Epithelial cell of esophagus (primary cell): ENCODE results near the gene GALNT14.

Experiments used
- DNase-seq: peaks from one replicate; pipeline ENCODE4 v3.0.0; 2010; ENCODE audit warnings: low read depth
- H3K4me3 ChIP-seq: 2 replicates; pipeline ENCODE4 v1.5.1; 2011; ENCODE audit warnings: mild to moderate bottlenecking, low read length, control low read depth
- CTCF ChIP-seq: IDR thresholded peaks from 2 replicates; pipeline ENCODE4 v1.5.1; 2011; ENCODE audit warnings: low read depth, mild to moderate bottlenecking, low read length, control low read depth, inconsistent platforms; ENCODE audit not compliant: insufficient read depth; ENCODE audit errors: missing control alignments

Gene GALNT14

GRCh38 chr2:30903326-30903725, 234.9 kb downstream of the GALNT14 start:
- DNase-seq = no peak
- H3K4me3 ChIP-seq = no peak overlapping the region
- no peak for TF ChIP-seq CTCF

- no peak overlapping the region for H3K4me3 ChIP-seq
- no peak for TF ChIP-seq CTCF
- no peak for DNase-seq
These were observed 237.9 kb downstream of the GALNT14 start for GRCh38 chr2:30900381-30900780.

GRCh38 chr2:30899516-30900054, 238.7 kb downstream of the GALNT14 start:
- no peak for TF ChIP-seq CTCF
- H3K4me3 ChIP-seq = no peak overlapping the region
- DNase-seq = no peak

GRCh38 chr2:30897539-30897938, 240.7 kb downstream of the GALNT14 start:
- no peak for DNase-seq
- TF ChIP-seq CTCF = no peak

GRCh38 chr2:30894498-30895119, 243.6 kb downstream of the GALNT14 start:
- no peak overlapping the region for H3K4me3 ChIP-seq
- no peak for DNase-seq
- no peak for TF ChIP-seq CTCF

More at GRCh38 chr2:30897539-30897938, 240.7 kb downstream of the GALNT14 start:
- no peak overlapping the region for H3K4me3 ChIP-seq

GRCh38 chr2:30888852-30889409, 249.3 kb downstream of the GALNT14 start:
- DNase-seq = peak; percentile 16
- no peak for TF ChIP-seq CTCF
- no peak overlapping the region for H3K4me3 ChIP-seq

GRCh38 chr2:30886080-30886479, 252.2 kb downstream of the GALNT14 start:
- peak; percentile 94 for DNase-seq
- no peak overlapping the region for H3K4me3 ChIP-seq
- no peak for TF ChIP-seq CTCF
